ENCODE measurements around the gene KRT36. TPM values are rescaled to one million over a fixed set of nuclear protein-coding genes. Genes with fewer than 3 reads are reported as not detected.

Gene KRT36
- total and polyA plus RNA-seq, 10 of the 15 experiments (the other 5 are each of a cell fraction or from before 2014, with no cell fraction given), result not detected

GRCh38 chr17:41527063-41528023 is 37.6 kb upstream of the KRT36 start (continued):
- no peak for TF ChIP-seq USF2 (IDR thresholded peaks at IDR 0.05; ENCODE audit: borderline replicate concordance, low read depth, low read length)
- no peak for TF ChIP-seq ZBTB40 (IDR thresholded peaks at IDR 0.05; ENCODE audit: borderline replicate concordance)
- no peak for TF ChIP-seq POLR2AphosphoS5 (IDR thresholded peaks at IDR 0.05; ENCODE audit: low read length)

- RAD21 ChIA-PET (ENCODE audit: unreplicated experiment), result no interaction called here
- Histone ChIP-seq H3K79me2 (ENCODE audit: control insufficient read depth, insufficient read depth, low read length) (no peaks in the 10 kb centered on the region), H3K27ac (ENCODE audit: control insufficient read depth, insufficient read depth) (no peak overlapping the region), H3K9me3 (replicated peaks; ENCODE audit: control insufficient read depth, insufficient read depth, low read length) (no peaks in the 10 kb centered on the region; the same call in 2 of the 3 replicates), H3K4me2 (ENCODE audit: control insufficient read depth, insufficient read depth) (no peak overlapping the region), H3K4me1 (ENCODE audit: control insufficient read depth, insufficient read depth, low read length) (no peaks in the 10 kb centered on the region), H2AFZ (ENCODE audit: control insufficient read depth, low read depth, low read length) (no peak overlapping the region), H3K27me3 (replicated peaks in 1 of 2; ENCODE audit: control insufficient read depth in 2 of 2, insufficient read depth in 2 of 2, low read length in 1 of 2) (peaks cover 8 to 11% of the 10 kb centered on the region in 2 experiments), H3K9ac (ENCODE audit: control insufficient read depth, insufficient read depth, low read length) (no peak overlapping the region), H4K20me1 (ENCODE audit: control insufficient read depth, insufficient read depth) (no peaks in the 10 kb centered on the region), H3K4me3 (no peak overlapping the region), H3K36me3 (ENCODE audit: control insufficient read depth in 2 of 2, insufficient read depth in 2 of 2, low read length in 1 of 2) (no peaks in the 10 kb centered on the region)
- 59% methylated on average over 11 of the region's 11 CpGs for WGBS (ENCODE audit: insufficient coverage, insufficient replicate concordance, low lambda C conversion rate, missing lambda C conversion rate)
- FAIRE-seq (no peak), ATAC-seq (no peak), DNase-seq (ENCODE audit: low read depth, low spot score) (no peak)
- CTCF ChIA-PET, result no interaction called here
- SMC1A ChIA-PET (ENCODE audit: uncharacterized antibody, unreplicated experiment), result no interaction called here
- POLR2A ChIA-PET, result no interaction called here
- in situ Hi-C loops (cut with MboI) (no loop called here), intact Hi-C loops (cut with micrococcal nuclease; ENCODE audit: unreplicated experiment) (no loop called here)
- no TSS peak for BruUV-seq (replicated peaks)
- no peak for TF ChIP-seq FOS (IDR thresholded peaks at IDR 0.05; ENCODE audit: borderline replicate concordance, extremely low read depth, insufficient read length)
- TF ChIP-seq TARDBP (IDR thresholded peaks at IDR 0.05; ENCODE audit: borderline replicate concordance), result no peak
- no peak for TF ChIP-seq CREB1 (IDR thresholded peaks at IDR 0.05; ENCODE audit: low read depth)
- no peak for TF ChIP-seq ZSCAN29 (IDR thresholded peaks at IDR 0.05)
- TF ChIP-seq NFYB (IDR thresholded peaks at IDR 0.05; ENCODE audit: insufficient read depth, low read depth, low read length), result no peak
- no peak for TF ChIP-seq ETV6 (conservative IDR thresholded peaks at IDR 0.05 in 1 of 2, IDR thresholded peaks at IDR 0.05 in 1 of 2; ENCODE audit: borderline replicate concordance in 1 of 2, low read depth in 1 of 2)
- TF ChIP-seq ZNF274 (IDR thresholded peaks at IDR 0.05; ENCODE audit: insufficient read depth, insufficient read length), result no peak
- no peak for TF ChIP-seq HSF1 (IDR thresholded peaks at IDR 0.05; ENCODE audit: low read depth, low read length)
- no peak for TF ChIP-seq CEBPB (IDR thresholded peaks at IDR 0.05; ENCODE audit: borderline replicate concordance in 1 of 2, low read depth in 2 of 2, low read length in 2 of 2)
- TF ChIP-seq BACH1 (IDR thresholded peaks at IDR 0.05; ENCODE audit: borderline replicate concordance), result no peak
- TF ChIP-seq BHLHE40 (IDR thresholded peaks at IDR 0.05; ENCODE audit: borderline replicate concordance in 1 of 2, low read depth in 2 of 2, low read length in 1 of 2), result no peak
- no peak for TF ChIP-seq RELA (IDR thresholded peaks at IDR 0.05; ENCODE audit: borderline replicate concordance, partially characterized antibody)
These were observed 34.6 kb upstream of the KRT36 start for GRCh38 chr17:41524261-41524660.
